Colon (tissue), 2 donors: ENCODE data around the gene PSMB1.

Experiments used
- FAIRE-seq: peaks from 2 replicates; lab custom pipeline; 2012; peaks lifted over from hg19 to GRCh38; lab: Jason Lieb, UNC
- donor health status: control.
- donor health status: control.

PSMB1 gene

GRCh38 chr6:170552765-170553533 lies at the start of gene PSMB1:
Gene PSMB1 (minus strand): TSS chr6:170553307. CDS start chr6:170553242, 65 bp downstream.
- FAIRE-seq, result no peak

GRCh38 chr6:170597278-170597677 lies 44.2 kb upstream of the PSMB1 start:
- no peak for FAIRE-seq

- no peak for FAIRE-seq
Measured at GRCh38 chr6:170596426-170596825, 43.3 kb upstream of the PSMB1 start.

- no peak for FAIRE-seq
Measured at GRCh38 chr6:170590725-170591124, 37.6 kb upstream of the PSMB1 start.

- no peak for FAIRE-seq
Measured at GRCh38 chr6:170584954-170585498, 31.9 kb upstream of the PSMB1 start.

GRCh38 chr6:170584181-170584953 lies 31.3 kb upstream of the PSMB1 start, which contains the start of gene PDCD2:
Gene PDCD2 (minus strand): TSS chr6:170584637. CDS start chr6:170584581, 56 bp downstream.
- no peak for FAIRE-seq

GRCh38 chr6:170583756-170584180 lies 30.7 kb upstream of the PSMB1 start:
- FAIRE-seq, result no peak

DNA sequence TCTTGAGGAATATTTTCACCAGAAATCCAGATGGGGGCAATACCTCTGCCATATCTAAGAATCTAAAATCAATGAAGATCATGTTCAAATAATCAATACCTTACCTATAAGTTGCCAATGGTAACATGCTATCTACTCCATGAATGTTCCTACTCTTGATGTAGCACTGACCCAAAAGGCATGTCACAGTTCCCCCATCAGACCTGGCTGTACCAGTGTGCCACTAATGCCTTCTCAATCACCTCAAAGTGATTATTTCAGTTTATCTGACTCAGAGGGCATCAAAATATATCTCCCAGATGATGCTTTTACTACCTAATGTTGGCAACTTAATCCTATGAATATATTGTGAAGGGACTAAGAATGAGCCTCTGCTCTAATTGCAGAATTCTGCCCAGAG lies 25.8 kb upstream of the PSMB1 start:
- no peak for FAIRE-seq

- FAIRE-seq, result no peak
Measured at GRCh38 chr6:170575250-170575649, 22.1 kb upstream of the PSMB1 start.

DNA sequence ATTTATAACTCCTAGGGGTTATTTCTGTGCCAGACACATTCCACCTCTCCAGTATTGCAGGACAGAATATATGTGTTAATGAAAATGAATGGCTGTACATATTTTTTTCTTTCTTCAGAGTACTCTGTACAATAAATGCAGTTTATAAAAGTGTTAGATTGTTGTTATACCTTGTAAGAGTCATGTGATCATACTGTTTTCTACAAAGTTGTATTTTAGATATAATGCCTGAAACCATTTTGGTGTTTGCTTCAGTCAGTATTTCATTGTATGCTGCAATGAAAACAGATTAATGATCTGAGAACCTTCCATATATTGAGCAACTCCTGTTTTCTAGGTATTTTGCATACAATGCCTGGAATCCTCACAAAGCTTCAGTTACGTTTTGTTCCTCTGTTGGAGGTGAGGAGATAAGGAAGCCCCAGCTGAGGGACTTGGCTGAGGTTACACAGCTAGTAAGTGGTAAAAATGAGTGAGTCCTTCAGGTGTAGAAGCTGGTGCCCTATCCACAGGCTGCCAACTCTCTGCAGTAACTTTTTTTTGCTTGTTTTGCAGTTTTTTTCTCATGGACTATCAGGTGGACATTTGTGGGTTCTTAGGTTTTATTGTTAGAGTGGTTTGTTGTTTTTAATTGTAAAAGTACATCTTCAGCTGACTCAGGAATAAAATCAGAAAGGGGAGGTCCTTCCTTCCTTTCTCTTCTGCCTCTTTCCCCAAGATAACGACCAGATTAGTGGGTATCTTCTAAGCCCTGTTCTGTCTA lies 19.8 kb upstream of the PSMB1 start:
- FAIRE-seq, result no peak

DNA sequence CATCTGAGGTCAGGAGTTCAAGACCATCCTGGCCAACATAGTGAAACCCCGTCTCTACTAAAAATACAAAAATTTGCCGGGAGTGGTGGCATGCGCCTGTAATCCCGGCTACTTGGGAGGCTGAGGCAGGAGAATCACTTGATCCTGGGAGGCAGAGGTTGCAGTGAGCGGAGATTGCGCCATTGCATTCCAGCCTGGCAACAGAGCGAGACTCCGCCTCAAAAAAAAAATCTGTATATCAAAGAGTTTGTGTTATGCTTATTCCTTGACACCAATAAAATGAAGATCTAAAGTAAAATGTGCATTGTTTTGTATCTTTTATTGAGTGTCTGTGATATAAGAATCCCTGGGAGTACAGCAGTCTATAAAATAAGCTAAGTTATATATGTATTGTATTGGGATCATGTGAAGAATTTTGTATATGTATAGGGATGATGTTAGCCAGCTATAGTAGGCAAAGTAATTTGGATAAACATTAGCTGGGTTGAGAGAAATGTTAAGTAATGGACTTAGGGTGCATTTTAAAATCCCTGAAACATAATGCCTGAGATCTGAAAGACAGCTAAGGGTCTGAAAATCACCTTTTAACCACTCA lies 11.9 kb upstream of the PSMB1 start:
- FAIRE-seq, result no peak

DNA sequence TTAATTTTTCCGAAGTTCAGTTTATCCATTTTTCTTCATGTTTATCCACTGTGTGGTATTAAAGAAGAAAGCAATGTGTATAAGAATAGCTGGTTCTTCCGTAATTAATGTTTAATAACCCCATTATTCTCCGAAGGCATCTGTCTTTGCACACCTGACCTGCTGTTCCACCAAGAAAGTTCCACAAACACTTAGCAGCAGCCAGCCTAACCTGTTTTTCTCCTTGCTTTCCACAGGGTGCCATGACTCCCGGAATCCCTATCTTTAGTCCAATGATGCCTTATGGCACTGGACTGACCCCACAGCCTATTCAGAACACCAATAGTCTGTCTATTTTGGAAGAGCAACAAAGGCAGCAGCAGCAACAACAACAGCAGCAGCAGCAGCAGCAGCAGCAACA lies 8.4 kb upstream of the PSMB1 start:
- no peak for FAIRE-seq

- no peak for FAIRE-seq
Measured at GRCh38 chr6:170555305-170555704, 2.2 kb upstream of the PSMB1 start.

DNA sequence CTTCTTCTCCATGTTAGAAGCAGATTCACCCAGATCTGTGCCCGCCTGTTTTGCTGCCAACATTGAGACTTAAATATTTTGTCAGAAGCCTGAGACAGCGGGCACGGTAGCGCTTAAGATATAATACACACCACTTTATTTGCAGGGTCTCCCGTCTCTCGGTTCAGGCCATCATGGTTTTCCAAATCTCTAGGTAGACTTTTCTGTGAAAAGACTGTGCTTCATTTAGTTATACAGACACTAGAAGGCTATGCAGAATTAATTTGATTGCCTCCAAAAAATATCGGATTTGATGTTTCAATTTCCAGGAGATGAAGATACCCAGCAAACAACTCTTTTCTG lies 1.7 kb upstream of the PSMB1 start:
- no peak for FAIRE-seq

DNA sequence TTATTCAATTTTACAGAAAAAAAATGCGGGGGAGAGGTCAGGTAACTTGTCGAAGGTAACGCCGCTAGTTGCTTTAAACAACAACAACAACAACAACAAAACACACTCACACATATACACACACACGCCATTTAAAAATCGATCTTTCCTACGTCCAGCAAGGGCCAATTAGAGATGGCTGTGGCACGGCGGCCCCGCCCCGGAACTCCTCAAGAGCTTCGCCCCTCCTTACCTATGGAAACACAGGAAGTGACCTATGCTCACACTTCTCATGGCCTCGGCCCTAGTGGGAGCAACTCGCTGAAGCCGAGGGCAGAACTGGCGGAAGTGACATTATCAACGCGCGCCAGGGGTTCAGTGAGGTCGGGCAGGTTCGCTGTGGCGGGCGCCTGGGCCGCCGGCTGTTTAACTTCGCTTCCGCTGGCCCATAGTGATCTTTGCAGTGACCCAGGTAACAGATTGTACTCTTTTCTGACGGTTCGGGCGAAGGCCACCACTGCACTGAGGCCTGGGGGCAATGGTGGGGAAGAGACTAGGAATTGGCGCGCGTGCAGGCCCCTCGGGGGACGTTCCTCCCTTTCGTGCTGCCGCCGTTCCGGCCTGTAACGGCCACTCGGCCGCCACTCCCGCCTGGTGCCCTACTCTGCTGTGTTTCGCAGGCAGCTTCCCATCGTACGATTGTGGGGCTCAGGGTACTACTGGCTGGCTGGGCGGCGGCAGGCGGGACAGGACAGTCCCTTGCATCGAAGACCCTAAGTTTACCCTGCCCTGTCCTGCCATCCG lies 1.1 kb upstream of the PSMB1 start, which contains the start of gene TBP:
Gene TBP, plus strand, starts transcription at position 357 of the 783 bp plus-strand sequence. CDS start 2,661 bp downstream, outside the sequence.
- peak; percentile 89 for FAIRE-seq

- FAIRE-seq, result no peak
Measured at GRCh38 chr6:170553534-170554012, 466 bp upstream of the PSMB1 start.

DNA sequence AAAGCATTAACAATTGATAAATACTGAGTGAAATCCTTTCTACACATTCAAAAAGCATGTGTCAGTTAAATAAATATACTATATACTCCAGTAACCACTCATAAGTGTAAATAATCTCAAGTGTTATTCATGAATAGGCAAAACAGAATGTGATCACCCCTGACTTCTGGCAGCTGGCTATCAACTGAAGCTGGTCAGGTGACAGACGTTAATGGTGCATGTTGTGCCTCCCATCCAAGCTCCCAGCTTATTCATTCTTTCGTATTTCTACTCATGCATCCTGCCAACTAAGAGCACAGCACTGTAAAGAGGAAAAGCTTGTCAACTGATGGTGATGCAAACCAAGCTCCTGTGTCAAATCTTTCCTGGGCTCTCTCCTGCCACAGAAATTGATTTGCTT lies 7.7 kb downstream of the PSMB1 start:
- FAIRE-seq, result no peak

GRCh38 chr6:170542031-170542719 lies 10.9 kb downstream of the PSMB1 start:
- FAIRE-seq, result no peak

- no peak for FAIRE-seq
Measured at GRCh38 chr6:170537329-170537728, 15.8 kb downstream of the PSMB1 start.

DNA sequence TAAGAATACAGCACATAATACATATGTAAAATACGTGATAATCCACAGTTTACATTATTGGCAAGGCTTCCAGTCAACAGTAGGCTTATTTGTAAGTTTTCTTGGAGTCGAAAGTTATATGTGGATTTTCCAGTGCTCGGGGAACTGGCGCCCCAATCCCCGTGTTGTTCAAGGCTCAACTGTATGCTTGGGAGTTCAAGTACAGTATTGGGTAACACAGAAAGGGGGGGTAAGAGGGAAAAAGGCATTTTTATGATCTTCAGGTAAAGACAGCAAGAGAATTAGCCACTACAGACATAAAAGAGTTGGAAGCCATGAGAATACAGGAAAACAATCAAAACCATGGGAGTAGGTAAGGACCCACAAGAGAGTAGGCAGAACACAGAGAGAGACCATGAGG lies 16.4 kb downstream of the PSMB1 start:
- no peak for FAIRE-seq
